ENCODE data around the gene SNRK. TPM values are rescaled to one million over a fixed set of nuclear protein-coding genes. Genes with fewer than 3 reads are reported as not detected.

Gene SNRK
- total and polyA plus RNA-seq, 9 of the 15 experiments (the other 6 are each of a cell fraction or from before 2014, with no cell fraction given), result 1.7 to 12.3 (median 7.3) TPM

GRCh38 chr3:43286115-43286840 is at the start of gene SNRK (continued):
- peak; percentile 93 for TF ChIP-seq MGA (IDR thresholded peaks at IDR 0.05)
- TF ChIP-seq ASH1L (IDR thresholded peaks at IDR 0.05; ENCODE audit: borderline replicate concordance, low read depth, partially characterized antibody), result no peak
- TF ChIP-seq CREM (IDR thresholded peaks at IDR 0.05; ENCODE audit: low read depth), result peak; percentile 95
- no peak for TF ChIP-seq E2F5 (CRISPR knock-in tag; IDR thresholded peaks at IDR 0.05)
- TF ChIP-seq CBFA2T2 (conservative IDR thresholded peaks at IDR 0.05), result no peak
- no peak for TF ChIP-seq CC2D1A (IDR thresholded peaks at IDR 0.05)
- no peak for TF ChIP-seq ZNF75A (CRISPR knock-in tag; IDR thresholded peaks at IDR 0.05)
- TF ChIP-seq CEBPZ (IDR thresholded peaks at IDR 0.05; ENCODE audit: borderline replicate concordance, low read depth, low read length), result no peak
- TF ChIP-seq LEF1 (IDR thresholded peaks at IDR 0.05), result no peak
- no peak for TF ChIP-seq CBX5 (IDR thresholded peaks at IDR 0.05; ENCODE audit: borderline replicate concordance, low read depth)
- TF ChIP-seq KDM1A (IDR thresholded peaks at IDR 0.05), result no peak
- TF ChIP-seq CBX3 (IDR thresholded peaks at IDR 0.05; ENCODE audit: borderline replicate concordance in 1 of 2, low read length in 2 of 2), result peak in 1 of 2 experiments; percentile 53; a peak in 1 of 3 replicates

All from K562 (cell line).